ENCODE data around the gene BROX.

DNA sequence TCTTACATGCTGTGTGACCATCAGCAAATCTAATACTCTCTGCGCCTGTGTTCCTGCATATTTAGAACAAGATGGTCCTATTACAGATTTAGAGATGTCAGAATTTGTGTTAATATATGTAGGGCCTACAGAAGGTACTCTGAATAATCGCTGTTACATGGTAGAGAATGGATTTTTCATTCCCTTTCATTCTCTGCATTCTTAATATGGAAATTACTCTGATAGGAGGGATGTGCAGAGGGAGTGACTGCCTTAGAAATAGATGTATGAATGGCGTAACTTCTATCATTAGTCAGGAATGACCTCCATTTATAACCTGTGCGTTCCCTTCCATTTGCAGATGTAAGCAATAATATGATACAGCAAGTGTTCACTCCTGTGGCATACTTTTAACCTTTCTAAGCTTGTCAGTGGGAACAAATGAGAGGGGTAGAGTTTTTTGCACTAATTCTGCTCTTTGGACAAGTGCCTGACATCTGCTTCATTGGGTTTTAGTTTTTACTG, 48.9 kb upstream of the BROX start:
- TF ChIP-seq, protein P1, sequence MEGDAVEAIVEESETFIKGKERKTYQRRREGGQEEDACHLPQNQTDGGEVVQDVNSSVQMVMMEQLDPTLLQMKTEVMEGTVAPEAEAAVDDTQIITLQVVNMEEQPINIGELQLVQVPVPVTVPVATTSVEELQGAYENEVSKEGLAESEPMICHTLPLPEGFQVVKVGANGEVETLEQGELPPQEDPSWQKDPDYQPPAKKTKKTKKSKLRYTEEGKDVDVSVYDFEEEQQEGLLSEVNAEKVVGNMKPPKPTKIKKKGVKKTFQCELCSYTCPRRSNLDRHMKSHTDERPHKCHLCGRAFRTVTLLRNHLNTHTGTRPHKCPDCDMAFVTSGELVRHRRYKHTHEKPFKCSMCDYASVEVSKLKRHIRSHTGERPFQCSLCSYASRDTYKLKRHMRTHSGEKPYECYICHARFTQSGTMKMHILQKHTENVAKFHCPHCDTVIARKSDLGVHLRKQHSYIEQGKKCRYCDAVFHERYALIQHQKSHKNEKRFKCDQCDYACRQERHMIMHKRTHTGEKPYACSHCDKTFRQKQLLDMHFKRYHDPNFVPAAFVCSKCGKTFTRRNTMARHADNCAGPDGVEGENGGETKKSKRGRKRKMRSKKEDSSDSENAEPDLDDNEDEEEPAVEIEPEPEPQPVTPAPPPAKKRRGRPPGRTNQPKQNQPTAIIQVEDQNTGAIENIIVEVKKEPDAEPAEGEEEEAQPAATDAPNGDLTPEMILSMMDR (IDR thresholded peaks at IDR 0.05), result no peak
- TF ChIP-seq POLR2A (IDR thresholded peaks at IDR 0.05), result no peak
